Neural cell (in vitro differentiated cells): ENCODE results near the gene TASL. TPM values are rescaled to one million over a fixed set of nuclear protein-coding genes. Genes with fewer than 3 reads are reported as not detected.

Experiments
- H2AFZ ChIP-seq: fragments of 200-600, 300-800 bp; sonication (generic), shearing (Covaris generic); 2 replicates; pipeline ENCODE4 v1.6.0; 2014; ENCODE audit warnings: low read depth, mild to moderate bottlenecking, antibody characterized with exemption, low read length, moderate library complexity
- H3F3A ChIP-seq: fragments of 200-600 bp; shearing (Covaris generic); 2 replicates; pipeline ENCODE4 v1.6.1; 2016; ENCODE audit warnings: mild to moderate bottlenecking, moderate library complexity, mixed read lengths, antibody characterized with exemption, low read length; ENCODE audit not compliant: insufficient read depth, poor library complexity, severe bottlenecking
- H3K27ac ChIP-seq: fragments of 200-600, 300-800 bp; sonication (generic), shearing (Covaris generic); 2 replicates; pipeline ENCODE4 v1.5.1; 2014; ENCODE audit warnings: mild to moderate bottlenecking, low read length, moderate library complexity
- H3K27me3 ChIP-seq: fragments of 300-800, 200-600 bp; sonication (generic), shearing (Covaris generic); 2 replicates; pipeline ENCODE4 v1.6.0; 2014; ENCODE audit warnings: mild to moderate bottlenecking, low read depth, low read length, moderate library complexity; ENCODE audit not compliant: insufficient read depth
- H3K36me3 ChIP-seq: fragments of 300-800, 200-600 bp; sonication (generic), shearing (Covaris generic); 2 replicates; pipeline ENCODE4 v1.5.1; 2014; ENCODE audit warnings: mild to moderate bottlenecking, antibody characterized with exemption, low read length, moderate library complexity; ENCODE audit not compliant: insufficient read depth
- H3K4me2 ChIP-seq: fragments of 300-800, 200-600 bp; sonication (generic), shearing (Covaris generic); 2 replicates; pipeline ENCODE4 v1.6.0; 2014; ENCODE audit warnings: mild to moderate bottlenecking, low read length
- H3K4me3 ChIP-seq: fragments of 300-800, 200-600 bp; sonication (generic), shearing (Covaris generic); 2 replicates; pipeline ENCODE4 v1.5.1; 2014; ENCODE audit warnings: mild to moderate bottlenecking, low read length, moderate library complexity
- H3K79me2 ChIP-seq: fragments of 200-600 bp; shearing (Covaris generic); replicated peaks from 2 replicates; pipeline ENCODE4 v1.6.0; 2014; ENCODE audit warnings: mild to moderate bottlenecking, low read length, moderate library complexity; ENCODE audit not compliant: insufficient read depth
- H3K9ac ChIP-seq: fragments of 300-800, 200-600 bp; sonication (generic), shearing (Covaris generic); 2 replicates; pipeline ENCODE4 v1.6.1; 2016; ENCODE audit warnings: mild to moderate bottlenecking, low read length, mixed read lengths
- H3K9me2 ChIP-seq: fragments of 200-600 bp; shearing (Covaris generic); 2 replicates; pipeline ENCODE4 v1.6.1; 2016; ENCODE audit warnings: mild to moderate bottlenecking, low read length, mixed read lengths; ENCODE audit not compliant: insufficient read depth
- H3K9me3 ChIP-seq: fragments of 200-600, 300-800 bp; sonication (generic), shearing (Covaris generic); 2 replicates; pipeline ENCODE4 v1.6.1; 2016; ENCODE audit warnings: mild to moderate bottlenecking, mixed run types, low read length, moderate library complexity, mixed read lengths
- H4K20me1 ChIP-seq: fragments of 200-600 bp; shearing (Covaris generic); 2 replicates; pipeline ENCODE4 v1.6.1; 2016; ENCODE audit warnings: mild to moderate bottlenecking, mixed run types; ENCODE audit not compliant: insufficient read depth
- EP300 ChIP-seq: fragments of 450-650 bp; conservative IDR thresholded peaks from 2 replicates; pipeline ENCODE4 v1.6.1; 2014; ENCODE audit warnings: antibody characterized with exemption, mild to moderate bottlenecking, moderate library complexity; ENCODE audit not compliant: poor library complexity, severe bottlenecking
- EZH2 ChIP-seq: fragments of 200-600, 300-800 bp; shearing (Covaris generic), sonication (generic); IDR thresholded peaks from 2 replicates; pipeline ENCODE4 v1.6.1; 2014; ENCODE audit warnings: antibody characterized with exemption, low read length, borderline replicate concordance, mild to moderate bottlenecking; ENCODE audit not compliant: insufficient read depth, poor library complexity, severe bottlenecking
- MXI1 ChIP-seq: fragments of 450-650 bp; conservative IDR thresholded peaks from 2 replicates; pipeline ENCODE4 v1.6.1; 2014; ENCODE audit warnings: antibody characterized with exemption, mild to moderate bottlenecking; ENCODE audit not compliant: poor library complexity, severe bottlenecking
- POLR2AphosphoS5 ChIP-seq: IDR thresholded peaks from 2 replicates; pipeline ENCODE4 v1.6.1; 2012
- RAD21 ChIP-seq: fragments of 450-650 bp; conservative IDR thresholded peaks from 2 replicates; pipeline ENCODE4 v1.6.1; 2014; ENCODE audit warnings: antibody characterized with exemption, mild to moderate bottlenecking, moderate library complexity
- REST ChIP-seq: IDR thresholded peaks from 2 replicates; pipeline ENCODE4 v1.6.1; 2012; ENCODE audit warnings: borderline replicate concordance
- SMC3 ChIP-seq: fragments of 450-650 bp; conservative IDR thresholded peaks from 2 replicates; pipeline ENCODE4 v1.6.1; 2014; ENCODE audit warnings: antibody characterized with exemption, mild to moderate bottlenecking, moderate library complexity; ENCODE audit not compliant: poor library complexity
- TAF1 ChIP-seq: IDR thresholded peaks from 2 replicates; pipeline ENCODE4 v1.6.1; 2012; ENCODE audit warnings: low read depth
- polyA plus RNA-seq: library from polyadenylated mRNA; depleted of rRNA; stranded (reverse); fragments of >200 nt; gene quantifications from 2 replicates; pipeline ENCODE4 v1.2.3, GENCODE V29; 2014
- TF ChIP-seq, protein P1 (sequence below): fragments of 450-650 bp; IDR thresholded peaks from 2 replicates; pipeline ENCODE4 v1.5.1; 2014; ENCODE audit warnings: antibody characterized with exemption, mild to moderate bottlenecking, moderate library complexity; ENCODE audit not compliant: poor library complexity, severe bottlenecking

Gene TASL
- polyA plus RNA-seq, 1 donor from 2014 or later = not detected

GRCh38 chrX:30582664-30583063, 5.1 kb upstream of the TASL start:
- Histone ChIP-seq H3K4me2 (no peak overlapping the region), H3K79me2 (no peaks in the 10 kb centered on the region), H3K9me2 (no peaks in the 10 kb centered on the region), H3K9ac (no peak overlapping the region), H3K36me3 (no peaks in the 10 kb centered on the region), H3K27ac (no peak overlapping the region), H3K9me3 (no peaks in the 10 kb centered on the region), H4K20me1 (no peaks in the 10 kb centered on the region), H3F3A (no peaks in the 10 kb centered on the region), H3K27me3 (no peaks in the 10 kb centered on the region), H2AFZ (no peak overlapping the region), H3K4me3 (no peak overlapping the region)
- TF ChIP-seq POLR2AphosphoS5 (no peak), RAD21 (no peak), REST (no peak), EZH2 (no peak), EP300 (no peak), TAF1 (no peak), SMC3 (no peak), MXI1 (no peak)
- TF ChIP-seq, protein P1, sequence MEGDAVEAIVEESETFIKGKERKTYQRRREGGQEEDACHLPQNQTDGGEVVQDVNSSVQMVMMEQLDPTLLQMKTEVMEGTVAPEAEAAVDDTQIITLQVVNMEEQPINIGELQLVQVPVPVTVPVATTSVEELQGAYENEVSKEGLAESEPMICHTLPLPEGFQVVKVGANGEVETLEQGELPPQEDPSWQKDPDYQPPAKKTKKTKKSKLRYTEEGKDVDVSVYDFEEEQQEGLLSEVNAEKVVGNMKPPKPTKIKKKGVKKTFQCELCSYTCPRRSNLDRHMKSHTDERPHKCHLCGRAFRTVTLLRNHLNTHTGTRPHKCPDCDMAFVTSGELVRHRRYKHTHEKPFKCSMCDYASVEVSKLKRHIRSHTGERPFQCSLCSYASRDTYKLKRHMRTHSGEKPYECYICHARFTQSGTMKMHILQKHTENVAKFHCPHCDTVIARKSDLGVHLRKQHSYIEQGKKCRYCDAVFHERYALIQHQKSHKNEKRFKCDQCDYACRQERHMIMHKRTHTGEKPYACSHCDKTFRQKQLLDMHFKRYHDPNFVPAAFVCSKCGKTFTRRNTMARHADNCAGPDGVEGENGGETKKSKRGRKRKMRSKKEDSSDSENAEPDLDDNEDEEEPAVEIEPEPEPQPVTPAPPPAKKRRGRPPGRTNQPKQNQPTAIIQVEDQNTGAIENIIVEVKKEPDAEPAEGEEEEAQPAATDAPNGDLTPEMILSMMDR = no peak

DNA sequence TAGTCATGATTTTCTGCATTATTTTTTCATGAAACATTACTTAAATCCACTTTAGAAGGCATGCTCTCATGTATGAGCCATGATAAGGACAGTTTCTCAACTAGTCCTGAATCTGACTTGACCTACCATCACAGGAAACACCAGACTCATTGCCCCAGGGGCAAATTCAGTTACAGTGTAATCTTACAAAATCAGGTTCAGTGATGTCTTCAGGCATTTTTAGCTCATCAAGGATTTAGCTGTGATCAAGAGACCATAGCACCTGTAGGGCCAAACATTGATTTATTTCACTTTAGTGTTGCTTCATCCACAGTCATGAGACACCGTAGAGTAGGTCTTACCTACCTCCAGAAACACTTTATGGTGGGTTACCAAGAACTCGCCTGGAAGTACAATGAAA, 3.1 kb upstream of the TASL start:
- Histone ChIP-seq H3K4me2 (no peak overlapping the region), H3K9me2 (no peaks in the 10 kb centered on the region), H3K36me3 (no peaks in the 10 kb centered on the region), H3K4me3 (no peak overlapping the region), H3F3A (no peaks in the 10 kb centered on the region), H3K79me2 (no peaks in the 10 kb centered on the region), H3K9me3 (no peaks in the 10 kb centered on the region), H4K20me1 (no peaks in the 10 kb centered on the region), H3K27ac (no peak overlapping the region), H3K27me3 (no peaks in the 10 kb centered on the region), H3K9ac (no peak overlapping the region), H2AFZ (no peak overlapping the region)
- TF ChIP-seq, protein P1 = no peak
- TF ChIP-seq POLR2AphosphoS5 = no peak
- no peak for TF ChIP-seq TAF1
- no peak for TF ChIP-seq MXI1
- no peak for TF ChIP-seq RAD21
- no peak for TF ChIP-seq EZH2
- no peak for TF ChIP-seq SMC3
- TF ChIP-seq REST = no peak
- no peak for TF ChIP-seq EP300
